NB4 (cell line): ENCODE results near the gene SLIRP.

Source experiments
- CTCF ChIP-seq: IDR thresholded peaks from one replicate; pipeline ENCODE4 v1.5.1; 2012; ENCODE audit warnings: low read depth, low read length
- MYC ChIP-seq: IDR thresholded peaks from 2 replicates; pipeline ENCODE4 v1.6.1; 2011; ENCODE audit warnings: low read depth, low read length
- POLR2A ChIP-seq: IDR thresholded peaks from 2 replicates; pipeline ENCODE4 v1.6.1; 2011; ENCODE audit warnings: mild to moderate bottlenecking; ENCODE audit not compliant: insufficient read length; ENCODE audit errors: extremely low read depth
- TF ChIP-seq, protein P1 (sequence below): IDR thresholded peaks from 2 replicates; pipeline ENCODE4 v1.6.1; 2011; ENCODE audit warnings: low read depth, low read length

DNA sequence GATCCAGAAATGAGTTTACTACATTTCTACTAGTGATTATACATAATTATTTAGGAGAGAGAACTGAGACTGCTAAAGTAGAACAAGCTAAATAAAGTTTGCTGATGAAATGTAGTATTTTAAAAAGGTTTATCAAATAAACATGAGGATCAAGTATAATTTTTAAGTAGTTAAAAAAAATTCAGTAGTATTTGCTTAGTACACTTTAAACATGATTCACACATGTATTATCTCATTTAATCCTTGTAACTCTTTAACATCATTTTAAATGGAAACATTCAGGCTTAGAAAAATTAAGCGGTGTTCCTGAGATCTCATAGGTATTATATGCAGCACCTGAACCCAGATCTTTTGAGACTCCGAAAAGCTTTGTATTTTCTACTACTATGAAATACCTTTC is 44.4 kb downstream of the SLIRP start:
- TF ChIP-seq CTCF (no peak), POLR2A (no peak), MYC (no peak)
- TF ChIP-seq, protein P1, sequence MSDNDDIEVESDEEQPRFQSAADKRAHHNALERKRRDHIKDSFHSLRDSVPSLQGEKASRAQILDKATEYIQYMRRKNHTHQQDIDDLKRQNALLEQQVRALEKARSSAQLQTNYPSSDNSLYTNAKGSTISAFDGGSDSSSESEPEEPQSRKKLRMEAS = no peak
